K562 (cell line): ENCODE data around the gene COASY. TPM values are rescaled to one million over a fixed set of nuclear protein-coding genes. Genes with fewer than 3 reads are reported as not detected.

ENCODE experiments used
- ATAC-seq: fragments of 200-7000 bp; cut with Tn5 transposase; 3 replicates; pipeline ENCODE4 v1.9.1; 2020; ENCODE audit warnings: moderate library complexity
- BruUV-seq: library from RNA; stranded (reverse); fragments of 400-500 nt; replicated peaks from 2 replicates; lab custom pipeline; 2021; lab: Mats Ljungman, UMichigan
- CTCF ChIA-PET: fragments of 300-600 bp; formaldehyde crosslinking; extraction: SDS; loops from one replicate; lab custom pipeline; 2021; ENCODE audit warnings: low intra/inter-chr PET ratio; lab: Yijun Ruan, JAX
- POLR2A ChIA-PET: fragments of 300-600, 350-650 bp; sonication (Branson Sonifier 250); formaldehyde crosslinking; extraction: SDS; loops from one replicate; lab custom pipeline; 2021; ENCODE audit warnings: antibody characterized with exemption, inconsistent platforms; lab: Yijun Ruan, JAX
- DNase-seq, 4 experiments: peaks; one replicate each; pipeline versions ENCODE4 v3.0.0 to v3.0.0-alpha.2; 2011 to 2018; ENCODE audit warnings: low spot score in 3 of 4, mixed read lengths in 3 of 4; ENCODE audit errors: extremely low read depth in 1 of 4
- FAIRE-seq: peaks from 2 replicates; lab custom pipeline; 2011; peaks lifted over from hg19 to GRCh38; lab: Jason Lieb, UNC
- H2AFZ ChIP-seq: 2 replicates; pipeline ENCODE4 v1.6.0; 2011; ENCODE audit warnings: low read depth, low read length, control low read depth, inconsistent platforms
- H3K27ac ChIP-seq: fragments of 200-600 bp; 3 replicates; pipeline ENCODE4 v1.8.0; 2011; ENCODE audit warnings: low read depth, mild to moderate bottlenecking, control low read depth, inconsistent platforms, low read length, moderate library complexity, mixed read lengths; ENCODE audit errors: extremely low read depth
- H3K27me3 ChIP-seq, 2 experiments: fragments of 300-600 bp in 1 of 2; 2 replicates in 1 of 2; 3 replicates in 1 of 2; pipeline versions ENCODE4 v1.6.0 to v1.8.0; 2011; ENCODE audit warnings: inconsistent platforms in 2 of 2, low read length in 2 of 2, mild to moderate bottlenecking in 1 of 2, mixed read lengths in 1 of 2, moderate library complexity in 1 of 2; ENCODE audit not compliant: control insufficient read depth in 2 of 2, insufficient read depth in 2 of 2
- H3K36me3 ChIP-seq: fragments of 300-600 bp; 3 replicates; pipeline ENCODE4 v1.8.0; 2011; ENCODE audit warnings: mild to moderate bottlenecking, low read length, inconsistent platforms; ENCODE audit not compliant: control insufficient read depth, insufficient read depth
- H3K4me1 ChIP-seq, 2 experiments: fragments of 200-600 bp in 1 of 2; replicated peaks in 1 of 2; 2 replicates in 1 of 2; 3 replicates in 1 of 2; pipeline versions ENCODE4 v1.5.1 to v1.8.0; 2011; ENCODE audit warnings: inconsistent platforms in 2 of 2, low read length in 2 of 2, mild to moderate bottlenecking in 1 of 2, mixed read lengths in 1 of 2, moderate library complexity in 1 of 2; ENCODE audit not compliant: control insufficient read depth in 2 of 2, insufficient read depth in 2 of 2
- H3K4me2 ChIP-seq: 2 replicates; pipeline ENCODE4 v1.6.1; 2011; ENCODE audit warnings: low read length, control low read depth, inconsistent platforms, mixed read lengths; ENCODE audit not compliant: insufficient read depth
- H3K4me3 ChIP-seq: fragments of 200-600 bp; sonication (generic), shearing (Covaris generic); 2 replicates; pipeline ENCODE4 v1.5.1; 2016; ENCODE audit warnings: control low read depth, inconsistent platforms
- H3K79me2 ChIP-seq: fragments of 200-600 bp; 3 replicates; pipeline ENCODE4 v1.8.0; 2011; ENCODE audit warnings: low read length, inconsistent platforms; ENCODE audit not compliant: control insufficient read depth, insufficient read depth
- H3K9ac ChIP-seq, 2 experiments: 2 replicates each; pipeline versions ENCODE4 v1.6.0 to v1.6.1; 2011; ENCODE audit warnings: low read depth in 2 of 2, low read length in 2 of 2, control low read depth in 1 of 2, inconsistent platforms in 1 of 2, mild to moderate bottlenecking in 1 of 2, mixed read lengths in 1 of 2; ENCODE audit not compliant: insufficient read depth in 1 of 2
- H3K9me1 ChIP-seq: one replicate; pipeline ENCODE4 v1.6.0; 2011; ENCODE audit warnings: inconsistent platforms, mild to moderate bottlenecking, low read length, moderate library complexity; ENCODE audit not compliant: control insufficient read depth, insufficient read depth
- H3K9me3 ChIP-seq: replicated peaks from 2 replicates; pipeline ENCODE4 v1.5.1; 2011; ENCODE audit warnings: low read depth, low read length, inconsistent platforms; ENCODE audit not compliant: control insufficient read depth, insufficient read depth
- H4K20me1 ChIP-seq: replicated peaks from 2 replicates; pipeline ENCODE4 v1.6.1; 2011; ENCODE audit warnings: low read length, inconsistent platforms, mixed read lengths; ENCODE audit not compliant: control insufficient read depth, insufficient read depth
- BMI1 ChIP-seq: fragments of 150-350 bp; IDR thresholded peaks from 2 replicates; pipeline ENCODE4 v1.6.1; 2014; ENCODE audit warnings: low read length
- CBFB ChIP-seq: sonication (generic); formaldehyde crosslinking; IDR thresholded peaks from 2 replicates; pipeline ENCODE4 v1.4.0; 2020; ENCODE audit warnings: mild to moderate bottlenecking, missing genetic modification reagents
- CHD4 ChIP-seq: fragments of 200-600 bp; sonication (generic); IDR thresholded peaks from 3 replicates; pipeline ENCODE4 v1.6.1; 2012; ENCODE audit warnings: low read depth, mild to moderate bottlenecking, mixed read lengths, low read length, inconsistent platforms; ENCODE audit not compliant: insufficient read depth, insufficient replicate concordance, poor library complexity, severe bottlenecking
- FOXA3 ChIP-seq, 2 experiments: fragments of 450-650 bp in 1 of 2; sonication (generic) in 1 of 2; formaldehyde crosslinking; IDR thresholded peaks in 1 of 2; conservative IDR thresholded peaks in 1 of 2; 2 replicates each; pipeline versions ENCODE4 v1.4.0 to v1.8.0; 2020 to 2022; ENCODE audit warnings: mild to moderate bottlenecking in 2 of 2, missing genetic modification reagents in 1 of 2
- LARP7 ChIP-seq: fragments of 450-650 bp; IDR thresholded peaks from 2 replicates; pipeline ENCODE4 v1.6.1; 2016
- MAFG ChIP-seq: fragments of 450-650 bp; conservative IDR thresholded peaks from 2 replicates; pipeline ENCODE4 v1.6.1; 2016; ENCODE audit warnings: missing genetic modification characterization, missing compliant biosample characterization
- NR0B1 ChIP-seq: fragments of 450-650 bp; IDR thresholded peaks from one replicate; pipeline ENCODE4 v1.6.1; 2018; ENCODE audit warnings: mild to moderate bottlenecking, moderate library complexity; ENCODE audit not compliant: partially characterized antibody
- NR1H2 ChIP-seq: sonication (generic); formaldehyde crosslinking; IDR thresholded peaks from 2 replicates; pipeline ENCODE4 v1.4.0; 2020; ENCODE audit warnings: mild to moderate bottlenecking, missing genetic modification reagents
- TSC22D4 ChIP-seq: fragments of 450-650 bp; IDR thresholded peaks from 2 replicates; pipeline ENCODE4 v1.6.1; 2016; ENCODE audit warnings: missing genetic modification characterization, missing biosample characterization, control low read depth
- YY1 ChIP-seq, 3 experiments: IDR thresholded peaks; 2 replicates each; pipeline ENCODE4 v1.6.1; 2011; ENCODE audit warnings: low read length in 2 of 3, mild to moderate bottlenecking in 2 of 3, moderate library complexity in 2 of 3, borderline replicate concordance in 1 of 3, control low read depth in 1 of 3, low read depth in 1 of 3; ENCODE audit not compliant: insufficient read depth in 3 of 3, insufficient replicate concordance in 2 of 3, control insufficient read depth in 1 of 3, insufficient read length in 1 of 3; ENCODE audit errors: extremely low read depth in 1 of 3
- ZBTB26 ChIP-seq: fragments of 450-650 bp; formaldehyde crosslinking; IDR thresholded peaks from 2 replicates; pipeline ENCODE4 v1.4.0; 2022; ENCODE audit warnings: missing genetic modification characterization
- ZNF174 ChIP-seq: fragments of 250-450 bp; sonication (Bioruptor Pico); IDR thresholded peaks from 2 replicates; pipeline ENCODE4 v1.4.0; 2020; ENCODE audit warnings: mild to moderate bottlenecking
- ZNF561 ChIP-seq: fragments of 450-650 bp; formaldehyde crosslinking; conservative IDR thresholded peaks from 2 replicates; pipeline ENCODE4 v1.4.0; 2020; ENCODE audit warnings: mild to moderate bottlenecking, moderate library complexity
- WGBS: fragments of 100-300 bp; shearing (Covaris generic); methylation state at CpG from one replicate; pipeline ENCODE4 v1.1.6; 2016; ENCODE audit warnings: low coverage, mixed read lengths; ENCODE audit not compliant: insufficient coverage; ENCODE audit errors: missing lambda C conversion rate; 5-methylcytosine and 5-hydroxymethylcytosine counted together
- in situ Hi-C: fragments of 300-500 bp; cut with MboI; formaldehyde crosslinking; loops from 4 replicates; pipeline ENCODE4 v1.15.0; 2018; ENCODE audit warnings: inconsistent platforms, mixed read lengths
- intact Hi-C: fragments of 100-400 bp; cut with micrococcal nuclease; formaldehyde crosslinking; loops from 2 replicates; pipeline ENCODE4 v1.14.2; 2022
- polyA plus RNA-seq, 8 experiments: library from polyadenylated mRNA; depleted of rRNA in 4 of 8; stranded (reverse) in 5 of 8; unstranded in 3 of 8; fragments of >200 nt; fragmentation: Nextera tagmentation in 2 of 8; fragmentation: Illumina TruSeq in 1 of 8; extraction: Ambion mirVana in 2 of 8; extraction: Trizol in 1 of 8; gene quantifications; 2 replicates each; pipeline versions ENCODE4 v1.2.1 to v1.2.3, GENCODE V29; 2011 to 2014; ENCODE audit warnings: inconsistent platforms in 1 of 8, missing spikeins in 1 of 8
- total RNA-seq, 7 experiments: library from RNA; depleted of rRNA in 6 of 7; stranded (reverse); fragments of >200 nt in 6 of 7; fragmentation: Illumina TruSeq in 2 of 7; extraction: Trizol in 2 of 7; gene quantifications; 2 replicates each; pipeline versions ENCODE4 v1.2.1 to v1.2.3, GENCODE V29; 2011 to 2021; ENCODE audit warnings: low replicate concordance in 1 of 7

Gene COASY
- total and polyA plus RNA-seq, 9 of the 15 experiments (the other 6 are each of a cell fraction or from before 2014, with no cell fraction given): 25.4 to 175 (median 62.3) TPM

GRCh38 chr17:42586514-42587230 lies 24.7 kb downstream of the COASY start:
- H3K27me3 ChIP-seq: no peaks in the 10 kb centered on the region
- no peaks in the 10 kb centered on the region for H3K9me3 ChIP-seq
- H3K4me1 ChIP-seq: no peaks in the 10 kb centered on the region
- no peak overlapping the region for H3K4me3 ChIP-seq
- ATAC-seq (no peak), DNase-seq (no peak), FAIRE-seq (peak; percentile 69)
- BruUV-seq: no TSS peak
- 69% methylated on average over 7 of the region's 7 CpGs for WGBS
- H3K36me3 ChIP-seq: peaks cover 92% of the 10 kb centered on the region
- ChIA-PET CTCF (no interaction called here), POLR2A (interaction anchor here (0.6 to 1.6 kb wide), 3 partner anchors 8 to 323 kb away, joined by 3 to 8 read pairs (median 8); partner anchors contain the start of gene RETREG3)
- intact Hi-C loops: no loop called here
- no peaks in the 10 kb centered on the region for H4K20me1 ChIP-seq
- H3K9ac ChIP-seq: peak overlapping the region in 1 of 2 experiments; percentile 55; a peak in 1 of 4 replicates
- H3K4me2 ChIP-seq: no peak overlapping the region
- H3K79me2 ChIP-seq: no peaks in the 10 kb centered on the region
- H3K9me1 ChIP-seq: no peaks in the 10 kb centered on the region
- in situ Hi-C loops: loop anchor here (10.0 kb wide), 1 partner anchor 338 kb away; no protein-coding TSS in a partner anchor
- no peak overlapping the region for H2AFZ ChIP-seq
- no peak overlapping the region for H3K27ac ChIP-seq
- TF ChIP-seq LARP7 (no peak), ZBTB26 (CRISPR knock-in tag) (no peak), BMI1 (no peak), MAFG (tag) (no peak), FOXA3 (CRISPR knock-in tag; conservative IDR thresholded peaks at IDR 0.05 in 1 of 2, IDR thresholded peaks at IDR 0.05 in 1 of 2) (no peak), ZNF561 (no peak), YY1 (IDR thresholded peaks at IDR 0.05; ENCODE audit: borderline replicate concordance in 1 of 3, control insufficient read depth in 1 of 3, extremely low read depth in 1 of 3, insufficient read depth in 3 of 3, insufficient read length in 1 of 3, insufficient replicate concordance in 2 of 3, low read depth in 1 of 3, low read length in 2 of 3) (no peak), NR1H2 (CRISPR knock-in tag) (no peak), CHD4 (no peak), ZNF174 (CRISPR knock-in tag) (no peak), CBFB (CRISPR knock-in tag) (no peak), TSC22D4 (tag) (no peak), NR0B1 (no peak)
